Activated CD4-positive, CD25-positive, alpha-beta regulatory T cell treated with anti-CD3 and anti-CD28 coated beads, Interleukin-2, amount 50 U/mL, for 72 hours (primary cell): Measurements from ENCODE around the gene ETV6.

Experiments used
- DNase-seq: peaks from one replicate; pipeline ENCODE4 v3.0.0; 2021

ETV6 gene

DNA sequence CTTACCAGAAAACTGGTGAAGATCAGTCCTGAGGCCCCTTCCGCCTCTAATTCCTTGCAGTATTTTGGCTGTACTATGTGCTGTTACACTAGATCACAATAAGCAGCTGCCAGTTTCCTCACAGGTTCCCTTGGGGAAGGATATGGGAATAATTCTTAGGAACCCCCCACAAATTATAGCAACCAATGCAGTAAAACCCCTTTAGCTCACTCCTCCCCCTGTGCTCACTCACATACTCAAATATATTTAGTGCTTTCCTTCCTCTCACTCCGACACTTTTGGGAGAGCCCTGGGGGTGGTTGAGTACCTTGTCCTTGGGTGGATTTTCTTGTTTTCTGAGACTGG lies 162.7 kb downstream of the ETV6 start:
- DNase-seq, result no peak

DNA sequence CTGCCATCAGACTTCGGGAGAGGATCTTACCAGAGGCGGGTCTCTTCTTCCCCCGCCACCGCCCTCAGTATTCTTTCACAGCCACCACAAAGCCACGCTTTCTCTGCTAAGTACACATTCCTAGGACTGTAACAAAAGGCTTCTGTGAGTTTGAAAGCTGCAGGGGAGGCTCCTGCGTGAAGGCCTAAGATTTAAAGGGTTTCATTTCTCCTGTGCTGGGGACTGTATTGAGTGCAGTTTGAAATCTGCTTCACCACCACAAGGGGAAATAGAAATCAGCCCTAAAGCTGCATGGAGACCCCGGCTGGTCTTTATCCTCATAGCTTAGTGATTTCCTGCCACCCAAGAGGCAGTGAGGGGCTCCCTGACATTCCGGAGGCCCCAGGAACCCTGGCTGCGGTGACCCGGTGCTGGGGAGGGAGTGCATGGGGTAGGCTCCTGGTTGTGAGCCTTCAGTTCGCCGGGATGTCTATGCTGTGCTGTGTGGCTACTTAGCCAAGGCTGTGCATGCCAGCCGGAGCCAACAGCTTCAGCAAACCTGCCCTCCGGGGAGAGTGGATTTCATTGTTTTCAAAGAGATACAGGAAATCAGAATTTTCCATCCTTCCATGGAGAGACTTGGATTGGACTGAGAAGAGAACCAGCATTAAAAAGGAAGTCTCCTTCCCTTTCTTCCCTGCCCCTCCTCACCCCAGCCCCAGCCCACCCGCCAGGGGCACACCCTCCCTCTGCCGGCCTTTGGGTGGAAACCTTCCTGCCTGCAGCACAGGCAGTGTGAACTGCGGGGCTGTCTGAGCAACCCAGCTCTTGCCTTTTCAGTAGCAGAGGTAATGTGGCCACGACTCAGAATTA lies 163.3 kb downstream of the ETV6 start:
- no peak for DNase-seq

DNA sequence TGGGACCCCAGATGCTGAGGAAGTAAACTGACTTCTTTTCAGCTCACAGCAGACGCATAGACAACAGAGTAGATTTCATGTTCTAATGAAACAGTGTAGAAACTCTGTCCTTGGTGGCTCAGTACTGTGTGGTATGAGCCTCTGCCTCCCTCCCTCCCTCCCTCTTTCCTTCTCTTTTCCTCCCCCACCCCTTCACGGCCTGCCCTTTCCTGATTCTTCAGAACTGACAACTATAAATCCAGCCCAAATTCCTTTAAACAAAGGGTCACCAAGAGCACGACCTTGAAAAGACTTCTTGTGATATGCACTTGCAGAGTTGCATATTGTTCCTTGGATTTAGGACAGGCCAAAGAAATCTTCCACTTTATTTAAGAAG lies 164.0 kb downstream of the ETV6 start:
- DNase-seq, result no peak

DNA sequence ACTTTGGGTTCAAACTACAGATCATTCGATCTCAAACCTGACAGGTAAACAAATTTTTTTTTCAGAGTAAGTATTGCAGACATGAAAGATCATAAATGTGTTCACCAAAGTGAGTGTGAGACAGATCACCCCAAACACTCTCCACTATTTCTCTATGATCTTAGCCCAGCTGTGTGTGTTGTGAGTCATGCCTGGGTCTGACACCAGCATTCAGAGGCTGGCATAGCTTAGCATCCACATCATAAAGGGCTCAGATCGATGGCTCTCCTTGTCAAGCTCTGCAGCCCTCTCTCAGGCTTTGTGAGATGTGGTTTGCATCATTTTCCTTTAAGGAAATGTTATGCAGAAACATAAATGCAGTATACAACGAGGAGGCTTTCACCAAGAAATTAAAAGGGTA lies 164.9 kb downstream of the ETV6 start:
- no peak for DNase-seq

- DNase-seq, result no peak
Measured at GRCh38 chr12:11815397-11815796, 165.9 kb downstream of the ETV6 start.

GRCh38 chr12:11819643-11820042 lies 170.2 kb downstream of the ETV6 start:
- no peak for DNase-seq

DNA sequence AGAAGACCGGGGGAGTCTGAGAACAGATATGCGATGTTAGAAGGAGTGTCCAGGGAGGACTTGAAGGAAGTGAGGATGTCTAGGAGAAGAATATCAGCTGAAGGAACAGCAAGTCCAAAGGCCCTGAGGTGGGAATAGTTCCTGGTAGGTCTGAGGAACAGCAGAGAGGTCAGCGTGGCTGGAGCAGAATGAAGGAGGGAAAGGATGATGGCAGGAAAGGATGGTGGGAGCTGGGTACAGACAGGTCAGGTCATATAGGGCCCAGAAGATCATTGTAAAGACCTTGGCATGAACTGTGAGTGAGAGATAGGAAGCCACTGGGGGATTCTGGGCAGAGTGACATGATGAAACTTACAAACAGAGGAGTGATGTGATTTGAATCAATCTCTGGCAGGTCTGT lies 171.0 kb downstream of the ETV6 start:
- DNase-seq, result no peak

- DNase-seq, result no peak
Measured at GRCh38 chr12:11821386-11822080, 172.1 kb downstream of the ETV6 start.

DNA sequence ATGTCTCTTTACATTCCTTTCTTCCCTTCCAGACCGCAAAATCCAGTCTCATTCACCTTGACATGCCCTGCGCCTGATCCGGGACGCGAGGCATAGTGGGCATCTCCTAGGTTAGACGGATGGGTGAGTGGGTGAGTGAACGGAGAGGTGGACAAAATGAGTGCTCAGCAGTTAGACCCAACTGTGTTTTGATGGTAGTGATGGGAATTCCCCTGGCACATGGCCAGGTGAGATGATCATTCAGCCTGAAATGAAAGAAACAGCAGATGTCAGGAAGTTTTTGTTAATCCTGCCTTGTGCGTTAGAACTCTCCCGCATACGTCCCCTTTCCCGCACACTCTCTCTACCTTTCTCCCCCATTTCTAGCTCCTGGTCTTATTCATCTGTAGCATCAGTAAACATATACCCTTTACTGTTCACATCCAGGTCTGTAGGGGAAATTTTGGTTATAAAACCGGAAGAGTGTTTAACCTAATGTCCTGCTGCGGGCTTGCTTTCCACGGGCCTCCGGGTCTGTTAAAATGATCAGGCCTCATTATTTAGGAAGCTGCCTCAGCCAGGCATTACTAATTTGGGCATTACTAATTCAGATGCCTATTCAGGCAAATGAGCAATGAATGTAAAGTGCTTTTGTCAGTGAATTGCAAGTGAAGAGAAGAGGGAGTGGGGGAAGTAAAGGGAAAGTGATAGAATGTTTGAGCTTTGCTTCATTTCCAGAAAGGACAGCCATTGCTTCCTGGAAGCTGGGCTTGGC lies 172.8 kb downstream of the ETV6 start:
- peak; percentile 45 for DNase-seq

- DNase-seq, result no peak
Measured at GRCh38 chr12:11823043-11823442, 173.6 kb downstream of the ETV6 start.

DNA sequence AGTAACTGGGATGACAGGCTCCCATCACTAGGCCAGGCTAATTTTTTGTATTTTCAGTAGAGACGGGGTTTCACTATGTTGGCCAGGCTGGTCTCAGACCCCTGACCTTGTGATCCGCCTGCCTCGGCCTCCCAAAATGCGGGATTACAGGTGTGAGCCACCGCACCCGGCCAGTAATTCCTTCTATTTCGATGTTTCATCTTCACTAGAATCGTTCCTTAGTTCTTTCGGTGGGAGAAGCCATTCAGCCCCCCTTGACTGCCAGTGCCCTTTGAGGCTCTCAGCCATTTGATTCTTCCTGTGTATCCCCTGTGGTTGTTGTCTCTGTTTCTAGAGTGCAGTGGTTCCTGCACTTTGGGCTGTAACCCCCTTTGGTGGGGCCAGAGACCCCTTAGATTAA lies 174.1 kb downstream of the ETV6 start:
- no peak for DNase-seq

- DNase-seq, result no peak
Measured at GRCh38 chr12:11824069-11824468, 174.6 kb downstream of the ETV6 start.

GRCh38 chr12:11824736-11825135 lies 175.3 kb downstream of the ETV6 start:
- no peak for DNase-seq

DNA sequence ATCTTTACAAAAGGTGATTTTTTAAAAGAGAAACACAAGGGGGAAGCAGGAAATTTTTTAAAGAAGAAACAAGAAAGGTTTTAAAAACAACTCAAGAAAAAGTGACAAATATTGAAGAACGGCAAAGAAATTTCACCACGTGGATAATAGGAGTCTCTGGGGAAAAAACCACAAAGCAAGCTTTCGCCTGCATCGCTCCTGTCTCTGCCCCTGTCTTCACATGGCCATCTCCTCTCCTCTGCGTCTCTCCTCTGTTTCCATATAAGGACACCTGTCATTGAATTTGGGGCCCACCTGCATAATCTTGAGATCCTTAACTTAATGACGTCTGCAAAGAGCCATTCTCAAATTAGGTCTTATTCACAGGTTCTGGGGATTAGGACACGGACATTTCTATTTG lies 175.8 kb downstream of the ETV6 start:
- no peak for DNase-seq

DNA sequence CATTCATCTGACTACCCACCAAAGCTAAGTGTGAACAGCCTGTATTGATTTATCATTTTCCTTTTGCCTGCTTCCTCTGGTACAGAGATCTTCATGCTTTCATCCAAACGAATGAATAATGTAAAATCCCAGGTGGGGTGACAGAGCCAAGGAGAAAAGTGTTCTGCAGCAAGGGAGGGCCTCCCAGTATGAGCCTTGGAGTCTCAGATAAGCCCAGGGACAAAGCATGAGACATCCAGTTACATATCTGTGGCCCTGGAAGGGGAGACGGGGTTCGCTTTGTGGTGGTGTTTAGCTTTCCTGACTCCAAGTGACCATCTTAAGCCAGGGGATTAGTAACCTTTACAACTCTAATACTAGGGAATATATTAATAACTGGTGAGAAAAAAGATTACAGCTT lies 177.1 kb downstream of the ETV6 start:
- no peak for DNase-seq

DNA sequence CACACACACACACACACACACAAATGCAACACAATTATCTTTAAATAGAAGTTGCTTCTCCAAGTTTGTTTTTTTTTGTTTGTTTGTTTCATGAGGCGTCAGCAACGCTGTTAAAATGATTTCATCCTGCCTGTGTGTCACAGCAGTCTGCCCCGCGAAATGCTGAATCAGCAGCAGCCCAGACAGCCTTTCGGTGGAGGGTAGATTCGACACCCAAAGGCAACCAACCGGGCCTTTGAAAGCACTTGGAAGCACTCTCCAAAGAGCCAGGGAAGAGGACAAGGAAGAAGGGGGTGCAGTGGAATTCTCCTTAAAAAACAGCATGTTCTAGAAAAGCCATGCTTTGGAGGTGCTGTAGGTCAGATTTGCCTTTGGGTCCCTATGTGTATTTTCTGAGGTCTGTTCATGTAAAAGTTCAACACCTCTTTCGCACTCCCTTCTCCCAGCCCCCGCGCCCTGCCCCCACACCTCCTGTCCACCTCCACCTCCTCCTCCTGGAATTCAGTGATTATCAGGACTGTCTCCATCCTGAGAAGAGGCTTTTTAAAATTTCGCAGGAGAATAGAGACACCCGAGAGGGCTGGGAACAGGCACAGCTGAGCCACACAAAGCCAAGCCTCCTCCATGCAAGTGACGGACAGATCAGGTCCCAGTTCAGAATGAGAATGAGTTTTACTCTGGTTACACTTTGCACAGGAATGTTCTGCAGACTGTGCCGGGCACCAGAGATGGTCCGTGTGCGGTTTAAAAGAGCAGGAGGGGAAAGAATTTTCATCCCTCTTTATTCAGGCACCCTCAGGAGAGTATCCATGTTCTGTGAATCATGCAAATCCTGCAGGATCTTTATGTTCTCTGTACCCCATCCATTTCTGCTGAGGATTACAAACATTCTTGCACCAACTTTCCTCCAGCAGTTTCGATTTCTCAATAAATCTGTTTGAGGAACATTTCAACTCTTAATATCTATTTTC lies 177.9 kb downstream of the ETV6 start:
- no peak for DNase-seq

DNA sequence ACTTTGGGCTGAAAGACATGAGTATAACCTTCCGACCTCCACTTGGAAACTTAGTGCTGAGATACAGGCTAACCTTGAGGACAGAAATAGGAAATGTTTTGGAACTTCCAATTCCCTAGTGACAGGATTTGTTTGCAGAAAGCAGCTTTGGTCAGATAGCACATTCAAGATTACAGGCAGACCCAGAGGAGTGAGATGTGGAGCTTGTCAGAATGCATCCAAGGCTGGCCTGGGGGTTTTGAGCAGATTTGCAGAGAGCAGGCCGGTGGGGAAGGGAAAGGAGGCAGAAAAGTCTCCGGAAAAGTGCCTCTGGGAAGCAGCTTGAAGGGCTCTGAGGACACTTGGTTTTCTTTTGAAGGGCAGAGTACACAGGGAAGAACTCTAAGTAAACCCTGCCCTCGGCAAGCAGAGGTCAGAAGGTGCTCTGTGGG lies 180.3 kb downstream of the ETV6 start:
- DNase-seq, result no peak

GRCh38 chr12:11830307-11830801 lies 180.9 kb downstream of the ETV6 start:
- DNase-seq, result no peak

DNA sequence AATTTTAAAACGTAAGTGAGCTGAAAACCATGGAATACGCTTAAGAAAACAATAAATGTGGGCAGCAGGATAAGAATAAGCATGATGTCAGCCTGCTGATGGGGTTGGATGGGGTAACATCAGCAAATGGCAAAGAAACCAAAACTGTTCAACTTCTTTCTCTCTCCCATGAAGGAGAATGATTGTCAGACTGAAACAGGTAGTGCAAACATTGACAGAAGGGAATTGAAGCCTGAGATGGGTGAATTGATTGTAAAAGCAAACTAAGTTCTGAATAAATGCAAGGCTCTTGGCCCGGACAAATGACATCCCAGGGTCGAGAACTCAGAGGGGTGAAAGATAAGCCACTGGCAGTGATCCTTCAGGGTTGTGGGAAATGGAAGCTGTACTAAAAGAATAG lies 182.6 kb downstream of the ETV6 start:
- no peak for DNase-seq

DNA sequence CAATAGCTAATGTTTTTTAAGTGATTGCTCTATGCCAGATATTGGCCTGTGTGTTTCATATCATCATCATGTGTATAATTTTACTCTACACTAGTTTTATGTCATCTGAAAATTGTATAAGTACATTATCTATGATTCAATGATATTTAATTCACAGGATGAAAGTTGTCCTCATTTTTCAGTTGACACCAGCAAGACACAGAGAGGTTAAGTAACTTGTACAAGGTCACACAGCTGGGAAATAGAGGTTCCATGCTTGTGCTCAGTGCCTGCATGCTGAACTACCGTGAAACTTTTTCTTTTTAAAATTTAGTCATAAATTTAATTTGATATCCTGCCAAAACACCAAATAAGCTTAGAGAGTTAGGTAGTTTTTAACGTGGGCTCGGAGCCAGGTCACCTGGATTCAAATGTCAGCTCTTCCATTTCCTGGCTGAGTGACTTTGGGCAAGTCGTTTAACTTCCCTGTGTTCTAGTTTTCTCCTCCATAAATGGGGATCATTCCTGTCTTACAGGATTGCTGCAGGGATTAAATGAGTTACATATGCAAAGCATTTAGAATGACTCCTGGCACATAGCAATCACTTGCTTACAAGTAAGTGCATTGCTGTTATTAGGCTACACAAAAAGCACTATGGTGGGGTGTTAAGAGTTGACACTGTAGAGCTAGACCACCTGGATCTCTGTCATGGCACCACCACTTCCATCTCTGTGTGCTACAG lies 183.9 kb downstream of the ETV6 start:
- DNase-seq, result no peak

GRCh38 chr12:11834104-11834812 lies 184.8 kb downstream of the ETV6 start:
- DNase-seq, result no peak
